WTC11 (cell line): Measurements from ENCODE around the gene DTNA.

ENCODE experiments used
- CTCF ChIP-seq: fragments of 200-600 bp; IDR thresholded peaks from 2 replicates; pipeline ENCODE4 v1.8.0; 2022; ENCODE audit warnings: antibody characterized with exemption
- USF2 ChIP-seq: sonication (generic); formaldehyde crosslinking; IDR thresholded peaks from 2 replicates; pipeline ENCODE4 v1.8.1; 2023; ENCODE audit warnings: mild to moderate bottlenecking, missing genetic modification reagents, moderate library complexity

GRCh38 chr18:34691614-34692013, 18.5 kb upstream of the DTNA start:
- TF ChIP-seq USF2 (no peak), CTCF (no peak)
